Spleen (tissue), 7 donors: ENCODE results near the gene SREK1IP1.

Experiments used
- POLR2A ChIP-seq, 3 donors: fragments of 450-650 bp; IDR thresholded peaks; one replicate each; pipeline ENCODE4 v1.5.1; 2017; ENCODE audit warnings: antibody characterized with exemption in 3 of 3, mild to moderate bottlenecking in 1 of 3
- POLR2AphosphoS5 ChIP-seq, 3 donors: sonication (generic); formaldehyde crosslinking; IDR thresholded peaks; one replicate each; pipeline ENCODE4 v1.5.1; 2017; ENCODE audit warnings: antibody characterized with exemption in 3 of 3
- TF ChIP-seq, protein P1 (sequence below), 11 experiments: fragments of 200-600 bp in 7 of 11; fragments of 450-650 bp in 4 of 11; sonication (generic) in 4 of 11; IDR thresholded peaks in 8 of 11; conservative IDR thresholded peaks in 3 of 11; 1 replicate in 7 of 11; 2 replicates in 4 of 11; pipeline versions ENCODE4 v1.4.0 to v1.8.0; 2016 to 2021; ENCODE audit warnings: antibody characterized with exemption in 11 of 11, inconsistent platforms in 4 of 11, mild to moderate bottlenecking in 1 of 11
- donor health status: DM: no; HTN: no; CAD: no; lungs with moderate emphysema.
- donor health status: DM: no; HTN: no; CAD: no.
- donor health status: DM: no; HTN: no; CAD: no.

DNA sequence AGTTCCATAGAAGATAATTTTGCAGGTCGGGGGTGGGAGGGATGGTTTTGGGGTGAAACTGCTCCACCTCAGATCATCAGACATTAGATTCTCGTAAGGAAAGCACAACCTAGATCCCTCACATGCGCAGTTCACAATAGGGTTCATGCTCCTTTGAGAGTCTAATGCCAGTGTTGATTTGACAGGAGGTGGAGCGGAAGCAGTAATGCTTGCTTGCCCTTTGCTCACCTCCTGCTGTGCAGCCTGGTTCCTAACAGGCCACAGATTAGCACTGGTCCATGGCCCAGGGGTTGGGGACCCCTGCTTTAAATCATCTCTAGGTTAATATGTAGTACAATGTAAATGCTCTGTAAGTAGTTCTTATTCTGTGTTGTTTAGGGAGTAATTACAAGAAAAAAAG, 67.7 kb downstream of the SREK1IP1 start:
- TF ChIP-seq, protein P1, sequence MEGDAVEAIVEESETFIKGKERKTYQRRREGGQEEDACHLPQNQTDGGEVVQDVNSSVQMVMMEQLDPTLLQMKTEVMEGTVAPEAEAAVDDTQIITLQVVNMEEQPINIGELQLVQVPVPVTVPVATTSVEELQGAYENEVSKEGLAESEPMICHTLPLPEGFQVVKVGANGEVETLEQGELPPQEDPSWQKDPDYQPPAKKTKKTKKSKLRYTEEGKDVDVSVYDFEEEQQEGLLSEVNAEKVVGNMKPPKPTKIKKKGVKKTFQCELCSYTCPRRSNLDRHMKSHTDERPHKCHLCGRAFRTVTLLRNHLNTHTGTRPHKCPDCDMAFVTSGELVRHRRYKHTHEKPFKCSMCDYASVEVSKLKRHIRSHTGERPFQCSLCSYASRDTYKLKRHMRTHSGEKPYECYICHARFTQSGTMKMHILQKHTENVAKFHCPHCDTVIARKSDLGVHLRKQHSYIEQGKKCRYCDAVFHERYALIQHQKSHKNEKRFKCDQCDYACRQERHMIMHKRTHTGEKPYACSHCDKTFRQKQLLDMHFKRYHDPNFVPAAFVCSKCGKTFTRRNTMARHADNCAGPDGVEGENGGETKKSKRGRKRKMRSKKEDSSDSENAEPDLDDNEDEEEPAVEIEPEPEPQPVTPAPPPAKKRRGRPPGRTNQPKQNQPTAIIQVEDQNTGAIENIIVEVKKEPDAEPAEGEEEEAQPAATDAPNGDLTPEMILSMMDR (IDR thresholded peaks at IDR 0.05 in 8 of 11, conservative IDR thresholded peaks at IDR 0.05 in 3 of 11): no peak
- TF ChIP-seq POLR2AphosphoS5 (IDR thresholded peaks at IDR 0.05) (no peak), POLR2A (IDR thresholded peaks at IDR 0.05) (no peak)
